ENCODE results near the gene STBD1. TPM values are rescaled to one million over a fixed set of nuclear protein-coding genes. Genes with fewer than 3 reads are reported as not detected.

Gene STBD1
- total RNA-seq, 4 donors from 2014 or later = 1.8 to 3.8 (median 2.4) TPM

- H3K36me3 ChIP-seq = peaks cover 0 to 19% (median 0%) of the 10 kb centered on the region in 3 donors
- H3K4me3 ChIP-seq = no peak overlapping the region
- intact Hi-C loops (cut with DNase I) = no loop called here
- no peak for DNase-seq
- H3K27ac ChIP-seq = no peak overlapping the region
- no peak for TF ChIP-seq POLR2A (IDR thresholded peaks at IDR 0.05)
- WGBS, 2 donors = 22 to 29% methylated on average over 1 of the region's 1 CpG
- H3K9me3 ChIP-seq = no peaks in the 10 kb centered on the region
- peaks cover 0 to 16% (median 6%) of the 10 kb centered on the region in 3 donors for H3K4me1 ChIP-seq
- no peaks in the 10 kb centered on the region for H3K27me3 ChIP-seq
Measured at GRCh38 chr4:76311896-76312331, 5.4 kb downstream of the STBD1 start.

DNA sequence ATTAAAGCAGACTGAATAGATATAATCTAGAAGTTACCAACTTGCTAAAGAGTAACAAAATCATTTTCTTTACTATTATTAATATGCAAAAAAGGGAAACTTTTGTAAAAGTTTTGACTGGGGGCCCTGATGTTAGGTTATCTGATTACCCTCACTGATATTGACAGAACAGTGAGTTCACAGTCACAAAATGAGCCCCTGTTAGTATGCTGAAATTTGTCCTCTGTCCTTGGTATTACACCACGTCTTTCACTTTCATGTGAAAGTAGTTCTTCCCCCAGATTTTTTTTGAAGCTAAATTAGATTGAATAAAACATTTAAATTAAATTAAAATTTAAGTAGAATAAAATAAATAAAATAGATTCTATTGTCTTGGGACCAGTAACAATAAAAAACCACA, 5.9 kb downstream of the STBD1 start:
- Histone ChIP-seq H3K4me1 (peaks cover 0 to 10% (median 3%) of the 10 kb centered on the region in 3 donors), H3K27me3 (no peaks in the 10 kb centered on the region), H3K27ac (no peak overlapping the region), H3K36me3 (peaks cover 0 to 19% (median 0%) of the 10 kb centered on the region in 3 donors), H3K9me3 (no peaks in the 10 kb centered on the region), H3K4me3 (no peak overlapping the region)
- intact Hi-C loops (cut with DNase I) = no loop called here
- TF ChIP-seq POLR2A (IDR thresholded peaks at IDR 0.05) (no peak), CTCF (IDR thresholded peaks at IDR 0.05) (no peak)
- DNase-seq = no peak
- 50 to 58% methylated on average over 1 of the region's 1 CpG for WGBS, 2 donors

- no peak for DNase-seq
- TF ChIP-seq CTCF (IDR thresholded peaks at IDR 0.05) (no peak), POLR2A (IDR thresholded peaks at IDR 0.05) (no peak)
- H3K27me3 ChIP-seq = no peaks in the 10 kb centered on the region
- H3K4me3 ChIP-seq = no peak overlapping the region
- no peak overlapping the region for H3K27ac ChIP-seq
- peaks cover 0 to 2% (median 0%) of the 10 kb centered on the region in 3 donors for H3K4me1 ChIP-seq
- intact Hi-C loops (cut with DNase I) = no loop called here
- WGBS, 2 donors = 64 to 73% methylated on average over 2 of the region's 2 CpGs
- H3K36me3 ChIP-seq = peaks cover 0 to 19% (median 0%) of the 10 kb centered on the region in 3 donors
- H3K9me3 ChIP-seq = no peaks in the 10 kb centered on the region
Measured at GRCh38 chr4:76313547-76313946, 7.0 kb downstream of the STBD1 start.

GRCh38 chr4:76315267-76315918, 8.9 kb downstream of the STBD1 start:
- 79 to 95% methylated on average over 4 to 6 of the region's 7 CpGs for WGBS, 2 donors

GRCh38 chr4:76316131-76316530, 9.6 kb downstream of the STBD1 start:
- WGBS, 2 donors = 62 to 78% methylated on average over 1 of the region's 1 CpG

More at GRCh38 chr4:76315267-76315918, 8.9 kb downstream of the STBD1 start:
- Histone ChIP-seq H3K36me3 (peaks cover 0 to 6% (median 0%) of the 10 kb centered on the region in 3 donors), H3K27ac (no peak overlapping the region), H3K9me3 (peaks cover 0 to 3% (median 0%) of the 10 kb centered on the region in 3 donors), H3K27me3 (no peaks in the 10 kb centered on the region), H3K4me3 (no peak overlapping the region), H3K4me1 (no peaks in the 10 kb centered on the region)
- intact Hi-C loops (cut with DNase I) = no loop called here
- no peak for DNase-seq
- TF ChIP-seq POLR2A (IDR thresholded peaks at IDR 0.05) (no peak), CTCF (IDR thresholded peaks at IDR 0.05) (no peak)

More at GRCh38 chr4:76316131-76316530, 9.6 kb downstream of the STBD1 start:
- Histone ChIP-seq H3K27me3 (no peaks in the 10 kb centered on the region), H3K4me3 (no peak overlapping the region), H3K27ac (no peak overlapping the region), H3K9me3 (peaks cover 0 to 6% (median 0%) of the 10 kb centered on the region in 3 donors), H3K36me3 (no peaks in the 10 kb centered on the region), H3K4me1 (no peaks in the 10 kb centered on the region)
- TF ChIP-seq CTCF (IDR thresholded peaks at IDR 0.05) (no peak), POLR2A (IDR thresholded peaks at IDR 0.05) (no peak)
- no peak for DNase-seq
- intact Hi-C loops (cut with DNase I) = no loop called here

Measured in esophagus squamous epithelium (tissue), 5 donors.